ENCODE data around the gene ADAMTSL1. TPM values are rescaled to one million over a fixed set of nuclear protein-coding genes. Genes with fewer than 3 reads are reported as not detected.

The ADAMTSL1 gene
- total and polyA plus RNA-seq, 2 of the 13 experiments (the other 11 are each of a cell fraction or from before 2014, with no cell fraction given): not detected

DNA sequence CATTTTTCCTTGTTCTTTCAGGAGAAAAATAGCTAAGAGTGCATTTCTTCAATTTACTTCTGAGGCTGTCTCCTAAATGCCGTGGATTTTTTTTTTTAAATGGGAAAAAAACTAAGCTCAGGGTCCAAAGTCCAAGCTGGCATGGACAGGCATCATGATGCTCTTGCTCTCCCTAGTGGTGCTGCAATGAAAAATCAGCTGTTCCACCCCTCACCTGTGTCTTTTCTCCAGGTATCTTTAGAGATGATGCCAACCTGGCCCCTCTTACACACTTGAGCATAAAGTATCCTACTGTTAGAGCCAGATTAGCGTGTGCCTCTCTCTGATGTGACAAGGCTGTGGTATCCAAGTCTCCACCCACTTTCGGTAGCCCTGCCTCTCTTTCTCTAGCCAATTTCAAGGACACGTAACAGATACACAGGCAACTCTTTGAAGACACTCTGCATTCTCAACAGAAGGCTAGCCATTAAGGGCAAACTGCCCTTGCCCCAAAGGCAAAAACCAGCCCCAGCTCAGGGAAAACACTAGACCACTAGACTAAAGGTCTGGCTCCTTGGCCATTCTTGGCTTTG lies 350.2 kb downstream of the ADAMTSL1 start:
- no peak overlapping the region for H3K9ac ChIP-seq (ENCODE audit: insufficient read depth, low read depth, low read length)
- FAIRE-seq: peak; percentile 47
- POLR2A ChIA-PET: no interaction called here
- no peak overlapping the region for H2AFZ ChIP-seq (ENCODE audit: low read length)
- CTCF ChIA-PET (ENCODE audit: low intra/inter-chr PET ratio, low total read pairs): no interaction called here
- BruUV-seq (replicated peaks): no TSS peak
- no peak overlapping the region for H3K4me3 ChIP-seq (replicated peaks in 1 of 3; ENCODE audit: insufficient read depth in 1 of 3, low read depth in 2 of 3, low read length in 3 of 3)
- no peak overlapping the region for H3K4me2 ChIP-seq (ENCODE audit: low read depth, low read length)
- H3K27ac ChIP-seq (ENCODE audit: extremely low read length, insufficient read depth, low read length): no peak overlapping the region
- H3K27me3 ChIP-seq (ENCODE audit: control insufficient read depth in 1 of 2, insufficient read depth in 2 of 2, low read length in 2 of 2): no peaks in the 10 kb centered on the region
- H3K79me2 ChIP-seq (ENCODE audit: insufficient read depth, low read length): no peaks in the 10 kb centered on the region
- in situ Hi-C loops (cut with HindIII; ENCODE audit: extremely low pct_ligation_motif_present, low pct_unique_long_range_greater_than_20kb): loop anchor here (25.0 kb wide), 1 partner anchor 562 kb away; no protein-coding TSS in a partner anchor
- no peaks in the 10 kb centered on the region for H3K36me3 ChIP-seq (replicated peaks in 1 of 2; ENCODE audit: control insufficient read depth in 1 of 2, insufficient read depth in 2 of 2, low read length in 2 of 2)
- H3K4me1 ChIP-seq (ENCODE audit: insufficient read depth, low read length): peaks cover 21% of the 10 kb centered on the region
- 34% methylated on average over 4 of the region's 4 CpGs for WGBS (ENCODE audit: low lambda C conversion rate)
- peak; percentile 19 for DNase-seq (ENCODE audit: low spot score)
- intact Hi-C loops (cut with micrococcal nuclease; ENCODE audit: unreplicated experiment): no loop called here
- ATAC-seq: peak; percentile 53
- H4K20me1 ChIP-seq (ENCODE audit: insufficient read depth, low read length): no peaks in the 10 kb centered on the region
- H3K9me3 ChIP-seq (ENCODE audit: low read length): no peaks in the 10 kb centered on the region
- TF ChIP-seq PBX2 (CRISPR knock-in tag; IDR thresholded peaks at IDR 0.05): no peak
- peak; percentile 87 for TF ChIP-seq ZNF362 (CRISPR knock-in tag; IDR thresholded peaks at IDR 0.05; ENCODE audit: borderline replicate concordance)
- no peak for TF ChIP-seq ZNF232 (CRISPR knock-in tag; IDR thresholded peaks at IDR 0.05; ENCODE audit: borderline replicate concordance)
- TF ChIP-seq RBM39 (IDR thresholded peaks at IDR 0.05; ENCODE audit: low read depth, low read length, poor library complexity, severe bottlenecking): no peak
- TF ChIP-seq RARA (CRISPR knock-in tag; IDR thresholded peaks at IDR 0.05): no peak
- TF ChIP-seq HNF4G (IDR thresholded peaks at IDR 0.05; ENCODE audit: borderline replicate concordance, low read depth, low read length): peak; percentile 89
- no peak; the same call in 1 of the 2 replicates for TF ChIP-seq HNF4G (CRISPR knock-in tag; IDR thresholded peaks at IDR 0.05; ENCODE audit: borderline replicate concordance, low read depth)
- TF ChIP-seq CREB3 (CRISPR knock-in tag; IDR thresholded peaks at IDR 0.05): no peak
- TF ChIP-seq KLF11 (CRISPR knock-in tag; IDR thresholded peaks at IDR 0.05): no peak
- TF ChIP-seq MAFK (conservative IDR thresholded peaks at IDR 0.05 in 1 of 2, IDR thresholded peaks at IDR 0.05 in 1 of 2; ENCODE audit: low read length in 2 of 2): no peak
- TF ChIP-seq ZNF788 (CRISPR knock-in tag; IDR thresholded peaks at IDR 0.05; ENCODE audit: borderline replicate concordance): no peak
- no peak for TF ChIP-seq PRDM10 (CRISPR knock-in tag; IDR thresholded peaks at IDR 0.05; ENCODE audit: low read depth)
- TF ChIP-seq ZSCAN5A (CRISPR knock-in tag; IDR thresholded peaks at IDR 0.05; ENCODE audit: borderline replicate concordance): no peak
- TF ChIP-seq AKAP8 (CRISPR knock-in tag; IDR thresholded peaks at IDR 0.05): no peak

All from HepG2 (cell line).